Thyroid gland (tissue), 4 donors: ENCODE results near the gene GORASP1. TPM values are rescaled to one million over a fixed set of nuclear protein-coding genes. Genes with fewer than 3 reads are reported as not detected.

Experiments used
- DNase-seq, 2 donors: peaks; one replicate each; pipeline ENCODE4 v3.0.0-alpha.2; 2019
- H3K27ac ChIP-seq, 3 donors: fragments of 200-600 bp; sonication (generic); 1 replicate in 2 of 3; 2 replicates in 1 of 3; pipeline ENCODE4 v1.5.1; 2016 to 2019; ENCODE audit warnings: mild to moderate bottlenecking in 1 of 3, moderate library complexity in 1 of 3
- H3K27me3 ChIP-seq: fragments of 200-600 bp; sonication (generic); one replicate; pipeline ENCODE4 v1.5.1; 2019
- H3K36me3 ChIP-seq, 2 donors: fragments of 200-600 bp; sonication (generic); one replicate each; pipeline ENCODE4 v1.5.1; 2016 to 2019
- H3K4me1 ChIP-seq, 2 donors: fragments of 200-600 bp; sonication (generic); one replicate each; pipeline ENCODE4 v1.5.1; 2017 to 2019
- H3K4me3 ChIP-seq, 3 donors: fragments of 200-600 bp; sonication (generic); replicated peaks in 1 of 3; 1 replicate in 2 of 3; 2 replicates in 1 of 3; pipeline ENCODE4 v1.5.1; 2016; ENCODE audit warnings: mild to moderate bottlenecking in 1 of 3
- H3K9me3 ChIP-seq: fragments of 200-600 bp; sonication (generic); one replicate; pipeline ENCODE4 v1.5.1; 2017
- CTCF ChIP-seq, 6 experiments: fragments of 200-600 bp in 3 of 6; fragments of 450-650 bp in 3 of 6; sonication (generic) in 3 of 6; IDR thresholded peaks; one replicate each; pipeline ENCODE4 v1.5.1; 2016 to 2019; ENCODE audit warnings: antibody characterized with exemption in 6 of 6, mild to moderate bottlenecking in 2 of 6, inconsistent platforms in 1 of 6, moderate library complexity in 1 of 6
- POLR2A ChIP-seq, 2 donors: fragments of 450-650 bp; IDR thresholded peaks; one replicate each; pipeline ENCODE4 v1.6.1; 2017; ENCODE audit warnings: antibody characterized with exemption in 2 of 2, mild to moderate bottlenecking in 2 of 2, moderate library complexity in 1 of 2
- WGBS, 2 donors: methylation state at CpG; one replicate each; pipeline ENCODE4 v1.1.5; 2017; 5-methylcytosine and 5-hydroxymethylcytosine counted together
- intact Hi-C: fragments of 100-400 bp; cut with DNase I; formaldehyde crosslinking; loops from one replicate; pipeline ENCODE4 v1.15.1; 2023
- total RNA-seq, 4 donors: library from RNA; depleted of rRNA; stranded (reverse); fragments of >200 nt; gene quantifications; one replicate each; pipeline ENCODE4 v1.2.3, GENCODE V29; 2016

The GORASP1 gene
- total RNA-seq, 4 donors from 2014 or later = 64.6 to 105 (median 101) TPM

GRCh38 chr3:39118079-39118478 is 10.7 kb upstream of the GORASP1 start:
- intact Hi-C loops = no loop called here
- Histone ChIP-seq H3K4me1 (no peaks in the 10 kb centered on the region), H3K36me3 (peaks cover 0 to 14% of the 10 kb centered on the region in 2 donors), H3K27me3 (no peaks in the 10 kb centered on the region), H3K27ac (no peak overlapping the region), H3K4me3 (no peak overlapping the region), H3K9me3 (no peaks in the 10 kb centered on the region)
- 88 to 91% methylated on average over 3 of the region's 3 CpGs for WGBS, 2 donors
- no peak for DNase-seq
- TF ChIP-seq CTCF (IDR thresholded peaks at IDR 0.05) = no peak

- Histone ChIP-seq H3K36me3 (peaks cover 0 to 14% of the 10 kb centered on the region in 2 donors), H3K27ac (no peak overlapping the region), H3K27me3 (no peaks in the 10 kb centered on the region), H3K4me3 (no peak overlapping the region), H3K4me1 (no peaks in the 10 kb centered on the region), H3K9me3 (no peaks in the 10 kb centered on the region)
- intact Hi-C loops = no loop called here
- no peak for DNase-seq
- no peak for TF ChIP-seq POLR2A (IDR thresholded peaks at IDR 0.05)
- no peak for TF ChIP-seq CTCF (IDR thresholded peaks at IDR 0.05)
- WGBS, 2 donors = 98 to 100% methylated on average over 3 of the region's 3 CpGs
Observed at GRCh38 chr3:39115870-39116269, 8.4 kb upstream of the GORASP1 start.

DNA sequence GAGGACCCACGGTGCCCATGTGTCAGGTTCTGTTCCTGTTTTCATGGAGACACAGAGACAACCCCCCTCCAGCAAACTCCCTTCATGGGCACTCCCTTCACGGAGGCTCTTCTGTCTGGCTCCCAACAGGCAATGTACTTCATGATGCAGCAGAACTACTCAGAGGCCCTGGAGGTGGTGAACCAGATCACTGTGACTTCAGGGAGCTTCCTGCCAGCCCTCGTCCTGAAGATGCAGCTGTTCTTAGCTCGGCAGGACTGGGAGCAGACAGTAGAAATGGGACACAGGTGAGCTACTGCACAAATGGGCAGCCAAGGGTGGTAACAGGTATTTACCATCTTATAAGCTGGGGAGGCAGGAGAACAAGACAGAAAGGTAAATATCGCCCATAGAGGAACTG is 7.0 kb upstream of the GORASP1 start:
- TF ChIP-seq CTCF (IDR thresholded peaks at IDR 0.05) = no peak
- no peak for TF ChIP-seq POLR2A (IDR thresholded peaks at IDR 0.05)
- intact Hi-C loops = no loop called here
- Histone ChIP-seq H3K4me3 (no peak overlapping the region), H3K27me3 (no peaks in the 10 kb centered on the region), H3K27ac (no peak overlapping the region), H3K9me3 (no peaks in the 10 kb centered on the region), H3K4me1 (no peaks in the 10 kb centered on the region), H3K36me3 (peaks cover 0 to 12% of the 10 kb centered on the region in 2 donors)
- WGBS, 2 donors = 78 to 79% methylated on average over 5 of the region's 5 CpGs
- DNase-seq = no peak

- Histone ChIP-seq H3K4me1 (peaks cover 1 to 2% of the 10 kb centered on the region in 2 donors), H3K9me3 (no peaks in the 10 kb centered on the region), H3K36me3 (peaks cover 0 to 7% of the 10 kb centered on the region in 2 donors), H3K27ac (no peak overlapping the region), H3K4me3 (no peak overlapping the region), H3K27me3 (no peaks in the 10 kb centered on the region)
- DNase-seq = no peak
- WGBS, 2 donors = 63 to 81% methylated on average over 3 of the region's 3 CpGs
- TF ChIP-seq CTCF (IDR thresholded peaks at IDR 0.05) (no peak), POLR2A (IDR thresholded peaks at IDR 0.05) (no peak)
- intact Hi-C loops = no loop called here
Observed at GRCh38 chr3:39113291-39113690, 5.9 kb upstream of the GORASP1 start.

GRCh38 chr3:39112535-39112934 is 5.1 kb upstream of the GORASP1 start:
- Histone ChIP-seq H3K36me3 (no peaks in the 10 kb centered on the region), H3K4me1 (peaks cover 6% of the 10 kb centered on the region in 2 donors), H3K9me3 (no peaks in the 10 kb centered on the region), H3K4me3 (no peak overlapping the region), H3K27me3 (no peaks in the 10 kb centered on the region), H3K27ac (no peak overlapping the region)
- intact Hi-C loops = no loop called here
- no peak for TF ChIP-seq POLR2A (IDR thresholded peaks at IDR 0.05)
- TF ChIP-seq CTCF (IDR thresholded peaks at IDR 0.05) = no peak
- 95 to 100% methylated on average over 2 of the region's 2 CpGs for WGBS, 2 donors
- no peak for DNase-seq
